ENCODE data around the gene GABARAPL2.
"Not testable (repeated sequence)": the region's sequence is repeated elsewhere in the genome, so short reads cannot be mapped to it uniquely, and the experiment has no call there.

The GABARAPL2 gene

DNA sequence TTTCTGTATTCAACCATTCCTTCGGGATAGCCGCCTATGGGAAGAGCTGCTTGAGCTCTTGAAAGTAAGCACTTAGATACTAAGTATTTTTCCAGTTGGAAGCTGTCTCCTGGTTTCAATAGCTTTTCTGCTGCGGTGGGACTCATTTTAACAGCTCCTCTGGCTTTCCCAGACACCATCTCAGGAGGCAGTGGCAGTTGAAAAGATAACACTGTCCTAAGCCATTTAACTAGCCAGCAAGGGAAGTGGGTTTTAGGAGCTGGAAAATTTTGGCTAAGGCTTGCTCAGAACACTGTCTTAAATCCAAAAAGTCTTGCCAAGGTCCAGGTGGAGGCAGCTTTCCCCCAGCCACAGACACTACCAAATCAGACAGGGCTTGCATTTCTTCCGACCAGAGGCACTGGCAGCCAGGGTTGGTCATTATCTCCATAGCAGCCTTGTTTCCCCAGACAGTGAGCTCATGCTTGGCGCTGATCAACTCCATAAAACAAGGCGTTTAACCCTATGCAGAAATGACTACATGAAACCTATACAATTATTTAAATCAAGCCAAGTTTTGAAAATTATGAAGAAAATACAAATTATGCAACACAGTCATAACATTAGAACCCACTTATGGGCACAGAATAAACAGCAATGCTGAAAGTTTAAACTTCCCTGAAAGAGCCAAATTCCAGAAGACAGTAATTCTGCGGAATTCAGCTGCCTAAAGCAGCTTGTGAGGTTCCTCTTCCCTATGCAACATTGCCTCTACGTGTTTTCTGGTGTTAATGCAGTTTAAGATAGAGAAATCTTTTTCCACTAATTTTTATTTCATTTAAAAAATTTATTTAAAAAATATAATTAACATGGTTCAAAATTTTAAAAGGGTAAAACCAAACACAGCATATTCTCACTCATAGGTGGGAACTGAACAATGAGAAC, 25.0 kb downstream of the GABARAPL2 start:
- DNase-seq (ENCODE audit: low read depth in 1 of 2, low spot score in 1 of 2), result no peak

- DNase-seq (ENCODE audit: low read depth in 1 of 2, low spot score in 1 of 2), result not testable (repeated sequence)
These were observed 25.7 kb downstream of the GABARAPL2 start for GRCh38 chr16:75591927-75592326.

DNA sequence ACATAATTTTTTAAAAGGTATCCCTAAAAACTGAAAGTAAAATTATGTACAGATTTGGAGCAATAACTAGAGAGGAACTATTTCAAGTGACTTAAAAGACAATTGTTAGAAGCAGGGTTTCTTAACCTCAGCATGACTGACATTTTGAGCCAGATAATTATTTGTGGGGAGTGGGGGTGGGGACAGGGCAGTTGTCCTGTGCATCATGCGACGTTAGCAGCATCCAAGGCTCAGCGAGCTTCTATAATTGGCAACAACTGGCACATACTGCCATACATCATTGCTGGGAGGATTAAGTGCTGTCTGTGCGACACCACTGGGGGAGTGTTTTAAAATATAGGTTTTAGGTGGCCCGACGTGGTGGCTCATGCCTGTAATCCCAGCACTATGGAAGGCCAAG, 27.1 kb downstream of the GABARAPL2 start:
- DNase-seq (ENCODE audit: low read depth in 1 of 2, low spot score in 1 of 2), result no peak

DNA sequence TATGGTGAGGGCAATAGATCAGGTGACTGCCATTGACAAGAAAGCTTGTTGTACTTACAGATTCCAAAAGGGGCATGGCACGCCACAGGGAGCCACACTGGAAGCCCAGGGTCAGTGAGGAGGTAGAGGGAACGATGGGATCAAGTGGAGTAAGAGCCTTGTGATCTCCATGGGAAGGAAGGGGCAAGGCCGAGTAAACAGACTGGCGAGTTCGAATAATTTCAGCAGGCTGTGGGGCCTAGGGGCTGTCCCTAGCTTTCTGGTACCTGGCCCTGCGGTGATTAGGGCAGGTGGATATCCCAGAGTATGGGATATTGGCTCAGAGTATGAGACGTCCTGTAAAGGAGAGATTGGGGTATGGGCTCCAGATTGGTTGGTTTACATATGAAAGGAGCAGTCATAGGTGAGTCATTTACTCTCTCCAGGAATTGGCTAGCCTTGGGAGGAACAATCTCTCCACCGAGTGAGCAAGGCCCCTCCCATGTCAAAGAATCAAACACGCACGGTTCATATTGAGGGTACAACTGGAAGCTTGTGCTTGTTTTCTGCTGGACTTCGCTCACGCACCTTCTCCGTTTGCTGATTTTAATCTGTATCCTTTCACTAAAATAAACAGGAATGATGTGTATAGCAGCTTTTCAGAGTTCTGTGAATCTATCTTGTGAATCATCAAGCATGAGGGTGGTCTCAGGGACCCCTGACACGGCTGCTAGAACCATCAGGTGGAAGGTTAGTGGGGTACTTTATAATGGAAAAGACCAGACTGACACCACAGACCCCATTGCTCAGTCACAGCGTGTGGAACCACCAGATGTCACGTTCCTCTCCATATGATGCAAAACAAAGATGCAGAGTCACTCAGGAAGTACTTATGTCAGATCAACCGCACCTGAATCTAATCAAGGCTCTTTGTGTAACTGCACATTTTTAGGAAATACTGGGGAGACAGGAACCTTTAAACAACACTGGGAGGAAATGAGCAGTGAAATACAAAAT, 27.9 kb downstream of the GABARAPL2 start:
- no peak for DNase-seq (ENCODE audit: low read depth in 1 of 2, low spot score in 1 of 2)

DNA sequence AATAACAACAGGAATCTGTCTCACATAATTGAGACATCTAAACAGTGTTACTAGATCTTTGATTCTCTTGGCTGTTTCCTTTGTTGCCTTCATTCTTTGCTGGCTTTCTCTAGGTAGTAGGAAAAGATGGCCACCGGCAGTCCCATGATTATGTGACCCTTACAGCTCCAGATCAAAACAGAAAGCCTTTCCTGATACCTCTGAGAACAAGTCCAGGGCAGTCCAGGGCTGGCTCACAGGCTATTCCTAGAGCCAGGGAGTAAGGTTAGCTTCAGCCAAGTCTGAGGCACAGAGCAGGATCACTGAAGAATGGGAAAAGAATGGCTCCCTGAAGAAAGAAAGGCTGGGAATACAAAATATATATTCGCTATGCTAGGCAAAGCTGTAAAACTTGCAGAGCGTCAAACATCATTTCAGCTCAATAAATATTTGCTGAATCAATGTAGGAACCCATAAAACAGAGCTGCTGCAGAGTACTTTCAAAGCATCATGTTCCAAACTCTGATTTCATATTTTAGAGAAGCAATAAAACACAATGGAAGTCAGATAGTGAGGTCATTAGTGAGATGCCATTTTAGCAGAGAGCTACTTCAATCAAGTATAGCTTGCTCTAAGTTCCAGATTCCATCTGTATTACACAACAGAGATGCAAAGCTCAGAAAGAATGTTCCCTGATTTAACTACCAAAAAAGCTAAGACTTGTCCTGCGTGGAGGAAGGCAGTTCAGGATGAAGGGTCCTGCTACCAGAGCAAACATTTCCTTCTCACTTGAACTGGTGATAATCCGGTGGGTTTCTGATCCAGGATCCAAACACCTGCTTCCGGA, 33.5 kb downstream of the GABARAPL2 start:
- DNase-seq (ENCODE audit: low read depth in 1 of 2, low spot score in 1 of 2), result no peak

DNA sequence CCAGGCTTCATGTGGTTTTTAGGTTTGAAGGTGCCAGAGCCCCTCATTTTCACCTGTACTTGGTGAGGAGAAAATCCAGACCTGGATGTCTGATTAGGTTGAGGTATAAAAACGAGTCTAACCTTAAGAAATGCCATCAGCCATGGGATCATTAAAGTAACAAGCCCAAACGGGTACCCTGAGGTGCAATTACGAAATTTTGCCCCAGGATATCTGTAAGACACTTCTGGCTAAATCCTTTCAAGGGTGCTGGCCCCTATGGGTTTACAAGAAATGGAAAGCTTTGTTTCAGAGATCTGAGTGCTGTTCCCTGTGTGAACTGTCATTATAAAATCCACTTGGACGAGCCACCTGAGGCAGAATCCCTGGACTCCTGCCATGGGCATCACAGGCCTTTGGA, 37.1 kb downstream of the GABARAPL2 start:
- no peak for DNase-seq (ENCODE audit: low read depth in 1 of 2, low spot score in 1 of 2)

DNA sequence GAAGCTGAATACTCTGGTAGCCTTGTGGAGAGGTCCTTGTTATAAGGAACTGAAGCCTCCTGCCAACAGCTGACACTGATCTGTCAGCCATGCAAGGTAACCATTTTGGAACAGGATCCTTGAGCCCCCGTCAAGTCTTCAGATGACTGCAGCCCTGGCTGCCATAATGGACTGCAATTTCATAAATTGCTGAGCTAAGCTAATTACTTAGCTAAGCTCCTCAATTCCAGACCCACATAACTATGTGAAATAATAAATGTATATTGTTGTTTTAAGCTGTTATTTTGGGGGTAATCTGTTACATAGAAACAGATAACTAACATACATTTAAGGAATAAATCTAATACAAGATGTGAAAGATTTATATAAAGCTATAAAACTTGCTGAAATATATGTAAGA, 40.3 kb downstream of the GABARAPL2 start:
- DNase-seq (ENCODE audit: low read depth in 1 of 2, low spot score in 1 of 2), result no peak

GRCh38 chr16:75614066-75614897, 48.1 kb downstream of the GABARAPL2 start:
- DNase-seq (ENCODE audit: low read depth in 1 of 2, low spot score in 1 of 2), result no peak

- DNase-seq (ENCODE audit: low read depth in 1 of 2, low spot score in 1 of 2), result no peak
These were observed 49.4 kb downstream of the GABARAPL2 start for GRCh38 chr16:75615619-75616018.

GRCh38 chr16:75616521-75617010, 50.4 kb downstream of the GABARAPL2 start:
- DNase-seq (ENCODE audit: low read depth in 1 of 2, low spot score in 1 of 2), result no peak

GRCh38 chr16:75617121-75617520, 50.9 kb downstream of the GABARAPL2 start:
- no peak for DNase-seq (ENCODE audit: low read depth in 1 of 2, low spot score in 1 of 2)

- no peak for DNase-seq (ENCODE audit: low read depth in 1 of 2, low spot score in 1 of 2)
These were observed 52.6 kb downstream of the GABARAPL2 start for GRCh38 chr16:75618780-75619179.

DNA sequence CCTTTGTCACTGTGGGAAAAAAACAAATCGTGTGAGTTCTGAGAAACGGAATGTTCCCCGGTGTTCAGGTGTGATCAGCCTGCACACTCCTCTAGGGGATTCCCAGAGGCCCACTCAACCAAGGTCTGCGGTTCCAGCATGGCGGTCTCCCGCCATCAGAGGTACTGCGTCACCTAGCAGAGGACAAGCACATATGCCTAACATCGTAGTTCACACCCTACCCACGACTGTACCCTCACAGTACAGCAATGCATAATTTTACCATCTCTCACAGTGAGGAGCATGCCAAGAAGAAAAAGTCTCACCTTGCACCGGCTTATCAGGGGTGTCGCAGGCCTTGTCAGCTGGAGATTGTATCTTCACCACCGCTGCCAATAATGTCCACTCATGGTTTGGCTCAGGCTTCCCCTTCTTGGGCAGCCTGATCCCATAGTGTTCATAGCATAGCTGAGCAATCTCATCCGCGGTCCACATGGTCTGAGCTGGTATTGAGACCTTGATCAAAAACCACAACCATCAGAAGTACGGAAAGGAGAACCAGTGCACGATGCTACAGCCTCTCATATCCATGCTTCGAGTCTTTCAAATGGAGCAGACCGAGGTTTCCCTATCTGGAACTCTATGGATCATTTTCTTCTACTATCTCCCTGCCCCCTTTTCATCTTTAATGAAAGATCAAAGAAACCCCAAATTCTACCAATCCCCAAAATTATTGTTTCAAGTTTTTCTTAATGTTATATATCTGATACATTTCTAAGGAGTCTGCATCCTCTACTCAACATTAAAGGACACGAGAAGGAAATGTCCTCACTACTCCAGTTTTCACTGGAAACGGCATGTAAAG, 54.4 kb downstream of the GABARAPL2 start:
- no peak for DNase-seq (ENCODE audit: low read depth in 1 of 2, low spot score in 1 of 2)

GRCh38 chr16:75621170-75621477, 54.9 kb downstream of the GABARAPL2 start:
- DNase-seq (ENCODE audit: low read depth in 1 of 2, low spot score in 1 of 2), result no peak

DNA sequence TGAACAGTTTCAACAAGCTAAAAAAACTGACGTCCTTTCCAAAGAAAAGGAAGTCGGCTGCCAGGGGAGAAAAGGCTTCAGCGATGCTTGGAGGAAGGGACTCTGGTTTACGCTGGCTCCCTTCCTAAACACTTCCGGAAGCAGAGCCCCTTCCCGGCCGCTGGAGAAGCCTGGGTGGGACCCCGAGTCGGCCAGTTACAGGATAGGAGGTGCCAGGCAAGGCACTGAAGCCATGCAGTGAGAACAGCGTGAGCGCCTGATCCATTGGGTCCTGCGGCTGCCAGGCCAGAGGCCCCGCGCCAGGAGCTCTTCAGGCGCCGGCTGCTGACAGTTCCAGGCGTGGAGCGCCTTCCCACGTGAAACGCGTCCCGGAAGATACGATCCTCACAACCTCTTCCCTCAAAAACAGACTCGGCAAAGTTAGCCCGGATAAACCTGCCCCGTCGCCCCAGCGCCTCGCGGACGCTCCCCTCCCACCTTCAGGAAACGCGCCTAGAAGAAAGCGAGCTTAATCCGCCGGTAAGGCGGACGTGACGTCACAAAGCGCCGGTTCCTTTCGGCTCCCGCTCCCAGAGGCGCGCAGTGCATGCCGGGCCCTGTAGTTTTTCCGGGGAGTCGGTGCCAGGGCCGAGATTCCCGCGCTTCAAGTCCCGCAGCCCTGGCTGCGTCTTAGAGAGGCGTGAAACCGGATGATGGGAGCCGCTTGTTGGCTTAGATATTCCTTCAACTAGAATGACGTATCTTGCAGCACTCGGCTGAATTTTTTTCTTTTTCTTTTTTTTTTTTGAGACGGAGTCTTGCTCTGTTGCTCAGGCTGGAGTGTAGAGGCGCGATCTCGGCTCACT, 56.8 kb downstream of the GABARAPL2 start, which contains the start of gene ADAT1:
TSS of gene ADAT1 (minus strand) at position 521 of the 845 bp plus-strand sequence. CDS start 2,482 bp downstream, outside the sequence.
- peak; percentile 91 to 92 for DNase-seq (ENCODE audit: low read depth in 1 of 2, low spot score in 1 of 2)

DNA sequence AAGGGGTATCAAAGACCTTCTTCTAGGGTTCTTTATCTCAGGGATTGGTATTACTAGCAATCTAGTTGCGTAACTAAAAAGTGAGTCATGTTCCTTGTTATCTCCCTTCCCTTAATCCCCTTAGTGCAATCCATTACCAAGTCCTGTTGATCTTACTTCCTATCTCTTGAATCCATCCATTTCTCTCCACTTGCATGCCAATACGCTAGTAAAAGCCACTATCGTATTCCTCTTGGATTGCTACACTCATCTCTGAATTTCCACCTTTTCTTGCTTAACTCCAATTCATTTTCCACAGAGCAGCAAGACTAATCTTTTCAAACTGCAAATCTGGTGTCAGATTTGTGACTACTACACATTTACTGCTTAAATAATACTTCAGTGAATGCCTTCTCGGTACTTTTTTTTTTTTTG, 58.7 kb downstream of the GABARAPL2 start:
- DNase-seq (ENCODE audit: low read depth in 1 of 2, low spot score in 1 of 2), result no peak

DNA sequence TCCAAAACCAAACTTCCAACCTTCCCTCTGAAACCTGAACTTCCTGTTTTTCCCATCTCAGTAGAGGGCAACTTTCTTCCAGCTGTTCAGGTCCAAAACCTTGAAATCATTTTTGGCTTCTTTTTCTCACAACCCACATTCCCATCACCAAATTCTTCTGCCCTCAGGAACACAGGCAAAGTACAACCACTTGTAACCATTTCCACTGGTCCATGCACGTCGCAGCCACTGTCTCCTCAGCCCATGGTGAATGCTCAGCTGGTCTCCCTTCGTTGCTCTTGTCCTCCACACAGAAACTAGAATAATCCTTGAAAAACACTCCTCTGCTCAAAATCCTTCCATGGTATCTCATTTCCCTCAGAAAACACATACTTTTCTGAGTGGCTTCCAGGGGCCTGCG, 60.6 kb downstream of the GABARAPL2 start:
- DNase-seq (ENCODE audit: low read depth in 1 of 2, low spot score in 1 of 2), result no peak

Measured in stimulated activated CD4-positive, alpha-beta T cell treated with anti-CD3 and anti-CD28 coated beads, Interleukin-15, amount 100 ng/mL, for 1 hour (primary cell).